ENCODE results near the gene PLP2.

DNA sequence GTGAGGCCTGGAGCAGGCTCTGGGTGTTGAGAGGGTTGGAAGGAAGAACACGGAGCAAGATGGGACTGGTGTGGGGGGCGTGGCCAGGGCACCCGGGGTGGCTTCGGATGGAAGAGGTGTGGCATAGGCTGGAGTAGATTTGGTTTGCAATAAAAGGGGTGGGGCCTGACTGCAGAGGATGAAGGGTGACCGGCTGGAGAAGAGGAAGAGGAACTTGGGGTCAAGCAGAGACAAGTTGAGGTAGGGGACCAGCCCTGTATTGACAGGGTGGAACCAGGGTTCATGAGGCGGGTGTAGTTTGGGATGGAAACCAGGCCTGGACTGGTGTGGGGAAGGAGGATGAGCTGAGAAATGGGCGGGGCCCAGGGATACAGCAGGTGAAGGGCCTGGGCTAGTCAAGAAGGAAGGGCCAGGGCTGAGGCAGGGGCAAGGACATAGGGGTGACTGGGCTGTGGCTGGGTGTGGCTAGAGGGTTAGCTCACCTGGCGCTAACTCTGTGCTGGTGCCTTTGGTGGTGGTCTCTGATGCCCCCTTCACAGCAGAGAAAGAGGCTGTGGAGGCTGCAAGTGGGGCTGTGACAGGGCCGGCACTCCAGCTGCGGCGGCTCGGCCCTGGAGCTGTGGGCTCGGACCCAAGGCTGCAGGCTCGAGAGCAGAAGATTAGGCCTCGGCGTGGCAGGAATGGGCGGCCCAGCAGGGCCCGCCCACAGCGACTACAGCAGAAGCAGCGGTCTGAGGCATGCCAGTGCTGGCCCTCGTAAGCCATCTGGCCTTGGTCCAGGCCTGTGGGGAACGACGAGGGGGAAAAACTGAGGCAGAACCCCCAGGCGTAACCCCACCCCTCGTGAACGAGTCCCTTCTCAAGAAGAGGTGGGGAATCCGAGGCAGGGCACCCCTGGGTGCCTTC is 5.0 kb downstream of the PLP2 start:
- TF ChIP-seq CTCF (IDR thresholded peaks at IDR 0.05 in 8 of 11, conservative IDR thresholded peaks at IDR 0.05 in 3 of 11) = no peak
- peak in 2 of 3 donors; percentile 29 to 33 for TF ChIP-seq POLR2AphosphoS5 (IDR thresholded peaks at IDR 0.05)

Measured in spleen (tissue), 7 donors.